ENCODE results near the gene CASD1.

The CASD1 gene

GRCh38 chr7:94540428-94540827, 30.8 kb downstream of the CASD1 start:
- no peak for DNase-seq (ENCODE audit: insufficient read length, low spot score)
- FAIRE-seq = no peak
- no peak for TF ChIP-seq PAX5 (IDR thresholded peaks at IDR 0.05; ENCODE audit: insufficient read depth, low read length, severe bottlenecking)
- no peak for TF ChIP-seq SPI1 (IDR thresholded peaks at IDR 0.05; ENCODE audit: low read depth, low read length)
- TF ChIP-seq POU2F2 (IDR thresholded peaks at IDR 0.05; ENCODE audit: low read depth, low read length) = no peak
- TF ChIP-seq POLR2AphosphoS5 (IDR thresholded peaks at IDR 0.05; ENCODE audit: low read depth, low read length) = no peak
- no peak for TF ChIP-seq POLR2A (IDR thresholded peaks at IDR 0.05; ENCODE audit: low read depth, low read length)
- TF ChIP-seq TAF1 (IDR thresholded peaks at IDR 0.05; ENCODE audit: low read depth, low read length) = no peak

- DNase-seq (ENCODE audit: insufficient read length, low spot score) (no peak), FAIRE-seq (no peak)
- TF ChIP-seq TAF1 (IDR thresholded peaks at IDR 0.05; ENCODE audit: low read depth, low read length) = no peak
- no peak for TF ChIP-seq POLR2AphosphoS5 (IDR thresholded peaks at IDR 0.05; ENCODE audit: low read depth, low read length)
- TF ChIP-seq POU2F2 (IDR thresholded peaks at IDR 0.05; ENCODE audit: low read depth, low read length) = no peak
These were observed 37.5 kb downstream of the CASD1 start for GRCh38 chr7:94547126-94547525.

DNA sequence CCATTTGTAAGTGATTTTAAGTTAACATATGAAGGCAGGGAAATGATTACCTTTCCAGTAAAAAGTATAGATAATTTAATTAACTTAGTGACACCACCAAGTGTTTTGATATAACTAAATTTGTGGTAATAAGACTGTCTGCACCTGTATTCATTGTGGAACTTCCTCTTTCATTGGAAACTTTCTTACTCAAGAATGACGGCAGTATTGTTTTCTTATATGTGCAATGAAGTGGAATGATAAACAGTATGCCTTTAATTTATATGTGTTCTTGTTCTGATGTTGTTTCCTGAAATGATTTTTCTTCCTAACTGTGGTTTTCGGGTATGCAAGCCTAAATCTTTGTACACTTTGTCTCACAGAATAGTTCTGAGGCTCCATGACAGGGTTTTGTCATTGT, 46.4 kb downstream of the CASD1 start:
- FAIRE-seq = peak; percentile 52
- DNase-seq (ENCODE audit: insufficient read length, low spot score) = no peak
- 0 out of 2 replicates have a peak, but pooled peaks have one; percentile 13 for TF ChIP-seq SPI1 (IDR thresholded peaks at IDR 0.05; ENCODE audit: low read depth, low read length)
- TF ChIP-seq POLR2AphosphoS5 (IDR thresholded peaks at IDR 0.05; ENCODE audit: low read depth, low read length) = no peak
- TF ChIP-seq POLR2A (IDR thresholded peaks at IDR 0.05; ENCODE audit: low read depth, low read length) = no peak

GRCh38 chr7:94557215-94557614, 47.6 kb downstream of the CASD1 start:
- DNase-seq (ENCODE audit: insufficient read length, low spot score) (no peak), FAIRE-seq (no peak)
- no peak for TF ChIP-seq SPI1 (IDR thresholded peaks at IDR 0.05; ENCODE audit: low read depth, low read length)
- TF ChIP-seq POLR2A (IDR thresholded peaks at IDR 0.05; ENCODE audit: low read depth, low read length) = no peak
- no peak for TF ChIP-seq POU2F2 (IDR thresholded peaks at IDR 0.05; ENCODE audit: low read depth, low read length)
- TF ChIP-seq POLR2AphosphoS5 (IDR thresholded peaks at IDR 0.05; ENCODE audit: low read depth, low read length) = no peak
- TF ChIP-seq TAF1 (IDR thresholded peaks at IDR 0.05; ENCODE audit: low read depth, low read length) = no peak
- no peak for TF ChIP-seq PAX5 (IDR thresholded peaks at IDR 0.05; ENCODE audit: insufficient read depth, low read length, severe bottlenecking)

GRCh38 chr7:94559972-94560371, 50.4 kb downstream of the CASD1 start:
- no peak for TF ChIP-seq TAF1 (IDR thresholded peaks at IDR 0.05; ENCODE audit: low read depth, low read length)
- no peak for TF ChIP-seq POLR2A (IDR thresholded peaks at IDR 0.05; ENCODE audit: low read depth, low read length)
- TF ChIP-seq POLR2AphosphoS5 (IDR thresholded peaks at IDR 0.05; ENCODE audit: low read depth, low read length) = no peak
- no peak for TF ChIP-seq PAX5 (IDR thresholded peaks at IDR 0.05; ENCODE audit: insufficient read depth, low read length, severe bottlenecking)
- no peak for TF ChIP-seq POU2F2 (IDR thresholded peaks at IDR 0.05; ENCODE audit: low read depth, low read length)
- no peak for TF ChIP-seq SPI1 (IDR thresholded peaks at IDR 0.05; ENCODE audit: low read depth, low read length)
- FAIRE-seq = no peak

DNA sequence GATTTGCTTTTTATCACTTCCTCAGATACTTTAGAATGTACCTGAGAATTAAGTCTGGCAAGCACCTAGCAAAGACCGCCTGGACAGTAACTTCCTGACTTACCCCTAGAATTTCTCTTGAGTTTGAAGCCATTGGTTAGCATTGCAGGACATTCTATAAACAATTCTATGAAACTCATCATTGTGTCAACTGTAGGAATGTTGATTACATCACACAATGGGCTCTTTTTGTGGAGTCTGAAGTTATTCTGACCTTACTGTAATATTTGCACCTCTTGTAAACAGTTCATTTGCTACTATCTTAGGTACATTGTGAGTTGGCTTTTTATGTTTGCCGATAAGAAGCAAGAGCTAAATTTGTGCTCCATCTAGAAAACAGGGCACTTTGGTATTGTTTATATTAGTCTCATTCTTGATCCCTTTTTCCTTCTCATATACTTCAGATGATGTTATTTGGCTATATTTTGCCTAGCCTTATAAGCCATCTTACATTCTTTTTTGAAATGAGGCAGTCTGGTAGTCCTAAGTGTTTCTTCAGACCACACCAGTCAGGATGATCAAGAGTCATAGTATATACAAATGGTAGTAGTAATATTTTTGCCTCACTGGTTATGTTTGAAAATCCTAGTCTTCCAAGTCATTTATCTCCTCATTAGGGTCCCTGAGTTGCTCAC, 52.4 kb downstream of the CASD1 start:
- FAIRE-seq (no peak), DNase-seq (ENCODE audit: insufficient read length, low spot score) (no peak)
- TF ChIP-seq POLR2A (IDR thresholded peaks at IDR 0.05; ENCODE audit: low read depth, low read length) (no peak), SPI1 (IDR thresholded peaks at IDR 0.05; ENCODE audit: low read depth, low read length) (no peak), POU2F2 (IDR thresholded peaks at IDR 0.05; ENCODE audit: low read depth, low read length) (no peak), PAX5 (IDR thresholded peaks at IDR 0.05; ENCODE audit: insufficient read depth, low read length, severe bottlenecking) (no peak), POLR2AphosphoS5 (IDR thresholded peaks at IDR 0.05; ENCODE audit: low read depth, low read length) (no peak), TAF1 (IDR thresholded peaks at IDR 0.05; ENCODE audit: low read depth, low read length) (no peak)

More at GRCh38 chr7:94559972-94560371, 50.4 kb downstream of the CASD1 start:
- DNase-seq (ENCODE audit: insufficient read length, low spot score) = no peak

DNA sequence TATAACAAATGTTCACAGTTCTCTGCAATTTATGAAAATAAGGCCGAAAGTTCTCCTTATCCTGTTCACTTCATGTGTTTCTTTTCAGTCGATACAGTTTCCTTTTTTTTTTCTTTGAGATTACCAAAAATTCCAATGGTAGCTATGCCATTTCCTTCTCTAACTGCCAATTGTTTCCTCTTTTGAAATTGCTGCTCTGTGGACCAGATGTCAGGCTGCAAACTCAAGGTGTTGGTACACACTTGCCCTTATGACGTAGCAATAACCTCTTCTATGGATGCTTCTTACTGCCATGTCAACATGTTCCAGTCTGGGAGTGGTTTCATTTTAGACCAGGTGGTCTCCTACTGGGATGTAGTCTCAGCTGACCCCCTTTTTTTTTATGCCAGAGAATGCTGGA, 52.9 kb downstream of the CASD1 start:
- TF ChIP-seq POLR2A (IDR thresholded peaks at IDR 0.05; ENCODE audit: low read depth, low read length) (no peak), POU2F2 (IDR thresholded peaks at IDR 0.05; ENCODE audit: low read depth, low read length) (no peak), SPI1 (IDR thresholded peaks at IDR 0.05; ENCODE audit: low read depth, low read length) (no peak), PAX5 (IDR thresholded peaks at IDR 0.05; ENCODE audit: insufficient read depth, low read length, severe bottlenecking) (no peak), TAF1 (IDR thresholded peaks at IDR 0.05; ENCODE audit: low read depth, low read length) (no peak), POLR2AphosphoS5 (IDR thresholded peaks at IDR 0.05; ENCODE audit: low read depth, low read length) (no peak)
- FAIRE-seq (no peak), DNase-seq (ENCODE audit: insufficient read length, low spot score) (no peak)

- no peak for FAIRE-seq
- no peak for TF ChIP-seq POU2F2 (IDR thresholded peaks at IDR 0.05; ENCODE audit: low read depth, low read length)
- no peak for TF ChIP-seq TAF1 (IDR thresholded peaks at IDR 0.05; ENCODE audit: low read depth, low read length)
- TF ChIP-seq POLR2A (IDR thresholded peaks at IDR 0.05; ENCODE audit: low read depth, low read length) = no peak
- no peak for TF ChIP-seq POLR2AphosphoS5 (IDR thresholded peaks at IDR 0.05; ENCODE audit: low read depth, low read length)
- no peak for DNase-seq (ENCODE audit: insufficient read length, low spot score)
These were observed 55.8 kb downstream of the CASD1 start for GRCh38 chr7:94565247-94565894.

GRCh38 chr7:94567396-94567795, 57.8 kb downstream of the CASD1 start:
- DNase-seq (ENCODE audit: insufficient read length, low spot score) = no peak
- no peak for FAIRE-seq
- TF ChIP-seq POLR2A (IDR thresholded peaks at IDR 0.05; ENCODE audit: low read depth, low read length) (no peak), POLR2AphosphoS5 (IDR thresholded peaks at IDR 0.05; ENCODE audit: low read depth, low read length) (no peak), PAX5 (IDR thresholded peaks at IDR 0.05; ENCODE audit: insufficient read depth, low read length, severe bottlenecking) (no peak), SPI1 (IDR thresholded peaks at IDR 0.05; ENCODE audit: low read depth, low read length) (no peak), POU2F2 (IDR thresholded peaks at IDR 0.05; ENCODE audit: low read depth, low read length) (no peak), TAF1 (IDR thresholded peaks at IDR 0.05; ENCODE audit: low read depth, low read length) (no peak)

DNA sequence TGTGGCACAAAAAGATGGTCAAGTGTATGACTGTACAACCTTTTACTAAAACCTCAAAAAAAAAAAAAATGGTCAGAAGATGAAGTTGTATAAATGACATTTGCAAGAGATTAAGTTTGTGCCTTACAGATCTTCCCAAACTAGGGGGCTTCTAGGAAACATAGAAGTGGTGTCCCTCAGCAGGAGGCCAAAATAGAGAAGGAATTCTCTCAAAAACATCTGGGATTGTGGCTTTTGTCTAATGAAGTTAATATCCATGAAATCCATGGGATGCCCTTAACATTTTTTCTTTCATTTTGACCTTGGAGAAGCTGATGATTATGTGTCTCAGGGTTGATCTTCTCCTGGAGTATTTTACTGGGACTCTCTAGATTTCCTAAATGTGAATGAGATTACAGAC, 62.2 kb downstream of the CASD1 start:
- no peak for DNase-seq (ENCODE audit: insufficient read length, low spot score)
- FAIRE-seq = no peak
- TF ChIP-seq SPI1 (IDR thresholded peaks at IDR 0.05; ENCODE audit: low read depth, low read length) (no peak), TAF1 (IDR thresholded peaks at IDR 0.05; ENCODE audit: low read depth, low read length) (no peak), PAX5 (IDR thresholded peaks at IDR 0.05; ENCODE audit: insufficient read depth, low read length, severe bottlenecking) (no peak)
